Activated CD8-positive, alpha-beta memory T cell treated with anti-CD3 and anti-CD28 coated beads, Interleukin-2, amount 50 U/mL, for 24 hours (primary cell): ENCODE measurements around the gene HOXC11.

ENCODE experiments used
- DNase-seq: peaks from one replicate; pipeline ENCODE4 v3.0.0-alpha.2; 2020; ENCODE audit errors: extremely low read depth

Gene HOXC11

DNA sequence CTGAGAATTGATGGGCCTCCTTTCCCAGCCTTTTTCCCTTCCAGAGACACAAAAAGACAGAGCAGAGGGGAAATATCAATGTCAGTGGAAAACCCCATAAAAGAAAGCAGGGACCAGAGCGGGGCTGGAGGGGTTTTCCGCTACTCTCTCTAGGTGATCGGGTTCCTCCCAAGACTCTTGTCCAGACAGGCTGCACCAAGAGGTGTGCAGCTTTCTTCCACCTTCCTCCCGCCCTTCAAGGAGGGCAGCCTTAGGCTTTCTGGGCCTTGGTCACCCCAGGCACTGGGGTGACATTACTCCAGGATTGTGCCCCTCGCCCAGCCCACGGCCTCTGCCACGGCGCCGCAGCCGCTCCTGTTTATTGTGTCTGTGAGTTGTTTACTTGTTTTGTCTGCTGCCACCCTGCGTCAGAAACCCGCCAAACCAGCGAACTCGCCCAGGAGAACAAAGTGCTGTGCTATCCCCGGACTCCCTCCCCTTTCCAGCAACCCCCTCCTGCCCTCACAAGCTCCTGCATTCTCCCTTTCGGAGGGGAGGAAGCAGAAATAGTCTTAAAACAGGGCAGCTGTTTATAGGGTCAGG lies 48.6 kb downstream of the HOXC11 start:
- no peak for DNase-seq

DNA sequence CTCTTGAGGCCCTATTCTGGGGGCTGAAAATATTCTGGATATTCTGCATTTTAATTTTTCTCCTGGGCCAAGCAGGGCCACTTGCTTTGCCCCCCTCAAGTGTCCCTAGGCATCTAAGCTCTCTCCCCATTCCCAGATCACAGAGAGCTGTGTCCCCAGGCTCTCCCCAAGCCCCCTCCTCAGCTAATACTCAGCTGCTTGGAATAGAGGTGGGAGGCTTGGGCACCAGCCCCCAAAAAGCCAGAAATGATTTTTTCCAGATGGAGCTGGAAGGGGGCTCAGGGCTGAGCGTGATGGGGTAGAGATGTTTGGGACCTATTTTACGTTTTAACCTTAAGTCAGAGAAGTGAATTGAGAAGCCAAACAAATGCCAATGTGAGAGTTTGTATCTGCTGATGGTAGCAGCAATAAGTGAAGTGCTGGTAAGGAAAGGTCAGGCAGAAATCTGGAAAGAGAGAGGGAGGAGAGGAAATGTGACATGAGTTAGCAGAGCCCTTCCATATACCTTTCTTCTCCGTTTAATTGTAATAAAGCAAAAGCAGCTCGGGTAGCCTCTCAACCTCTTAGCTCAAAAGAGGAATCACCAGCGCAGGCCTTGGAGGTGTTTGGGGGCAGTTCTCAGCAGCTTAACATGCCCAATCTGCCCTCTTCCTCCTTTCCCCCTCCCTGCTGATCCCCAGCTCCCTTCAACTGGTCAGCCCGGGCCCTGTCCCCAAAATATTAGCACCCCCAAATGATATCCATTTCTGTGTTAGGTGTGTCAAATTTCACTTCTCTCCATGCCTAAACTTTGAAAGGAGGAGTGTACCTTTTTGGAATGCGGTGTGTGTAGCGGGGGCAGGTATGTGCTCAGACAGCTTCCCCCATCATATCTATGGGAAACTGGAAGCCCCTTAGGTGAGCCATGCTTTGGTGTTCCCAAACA lies 50.3 kb downstream of the HOXC11 start:
- DNase-seq, result no peak

DNA sequence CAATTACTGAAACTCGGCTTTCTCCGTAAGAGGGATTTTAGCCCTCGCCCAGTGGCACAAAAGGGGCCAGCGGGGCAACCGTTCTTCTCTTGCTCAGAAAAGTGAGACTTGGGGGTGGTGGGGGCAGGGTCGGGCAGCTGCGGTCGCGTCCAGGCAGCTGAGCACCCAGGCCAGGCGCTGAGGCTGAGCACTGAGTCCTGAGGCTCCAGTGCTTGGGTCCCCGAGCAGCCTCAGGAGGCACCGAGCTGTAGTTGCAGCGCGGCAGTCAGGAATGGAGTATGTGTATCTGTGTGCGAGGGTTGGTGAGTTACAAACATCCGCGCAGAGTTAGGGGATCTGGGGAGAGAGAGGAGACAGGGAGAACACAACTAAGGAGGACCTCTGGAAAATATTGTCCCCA lies 51.2 kb downstream of the HOXC11 start:
- DNase-seq, result no peak

DNA sequence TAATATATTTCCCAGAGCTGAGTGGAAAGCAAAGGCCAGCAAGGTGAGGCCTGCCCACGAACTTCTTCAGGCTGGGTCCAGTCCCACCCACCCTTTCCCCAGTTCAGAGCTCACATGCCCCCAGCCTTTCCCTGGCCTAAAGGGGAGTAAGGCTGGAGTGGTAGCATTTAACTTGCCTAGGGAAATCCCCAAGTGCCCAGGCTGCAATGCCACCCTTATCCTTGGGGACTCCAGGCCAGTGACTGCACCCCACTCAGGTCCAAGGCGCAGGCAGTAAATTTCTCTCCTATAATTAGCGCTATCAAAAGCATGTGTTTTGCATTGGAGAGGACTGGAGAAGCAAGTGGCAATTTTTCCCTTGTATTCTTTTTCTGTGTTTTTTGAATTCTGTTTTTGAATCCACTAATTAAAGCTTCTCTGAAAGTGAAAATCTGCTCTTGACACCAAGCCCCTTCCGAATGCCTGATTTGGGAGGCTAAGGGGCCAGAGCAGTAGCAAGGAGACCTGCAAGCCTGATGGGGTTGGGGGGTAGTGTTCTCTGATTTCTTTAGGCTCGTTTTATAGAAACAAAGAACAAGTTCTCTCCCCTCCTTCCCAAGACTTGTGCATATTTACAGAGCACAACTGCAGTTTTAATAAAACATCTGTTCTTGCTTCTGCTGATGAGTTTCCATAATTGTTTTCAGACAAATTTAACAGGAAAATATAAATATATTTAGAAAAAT lies 51.8 kb downstream of the HOXC11 start:
- DNase-seq, result no peak

DNA sequence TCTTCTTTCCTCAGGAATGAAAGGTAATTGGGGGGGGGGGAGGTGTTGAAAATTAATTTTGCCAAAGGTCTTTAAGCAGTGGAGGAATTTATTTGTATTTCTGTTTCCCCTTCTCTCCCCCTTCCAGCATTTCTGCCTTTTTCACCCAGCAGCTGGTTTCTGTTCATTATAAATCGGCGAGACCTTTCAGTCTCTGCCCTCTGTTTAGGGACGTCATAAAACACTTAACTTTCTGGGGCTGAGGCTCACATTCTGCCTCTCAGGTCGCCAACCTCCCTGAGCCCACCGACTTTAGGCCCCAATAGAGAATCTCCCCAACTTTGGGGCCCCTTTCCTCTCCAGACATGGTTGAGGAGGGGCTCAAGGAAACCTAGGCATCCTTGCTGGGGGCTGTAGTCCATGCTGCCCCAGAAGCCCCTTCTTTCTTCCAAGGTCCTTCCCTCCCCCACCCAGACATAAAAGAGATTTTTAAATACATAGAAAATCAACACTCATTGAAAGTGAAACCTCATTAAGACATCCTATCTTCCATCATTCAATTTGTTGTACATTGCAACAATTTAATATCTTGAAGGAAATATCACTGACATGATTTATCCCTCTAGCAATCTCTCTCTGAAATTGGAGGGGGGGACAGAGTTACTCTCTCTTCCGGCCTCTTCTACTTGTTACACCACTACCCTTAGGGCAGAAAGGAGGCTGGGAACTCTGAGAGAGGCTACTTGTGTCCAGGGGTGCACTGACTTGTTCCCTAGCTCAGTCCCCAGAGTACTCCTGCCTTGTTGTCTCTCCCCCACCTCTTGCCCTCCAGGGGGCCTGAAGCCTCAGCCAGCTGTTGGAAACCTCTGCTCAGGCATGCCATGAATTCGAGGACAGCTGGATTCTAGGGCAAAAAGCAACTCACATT lies 52.8 kb downstream of the HOXC11 start:
- DNase-seq, result no peak

DNA sequence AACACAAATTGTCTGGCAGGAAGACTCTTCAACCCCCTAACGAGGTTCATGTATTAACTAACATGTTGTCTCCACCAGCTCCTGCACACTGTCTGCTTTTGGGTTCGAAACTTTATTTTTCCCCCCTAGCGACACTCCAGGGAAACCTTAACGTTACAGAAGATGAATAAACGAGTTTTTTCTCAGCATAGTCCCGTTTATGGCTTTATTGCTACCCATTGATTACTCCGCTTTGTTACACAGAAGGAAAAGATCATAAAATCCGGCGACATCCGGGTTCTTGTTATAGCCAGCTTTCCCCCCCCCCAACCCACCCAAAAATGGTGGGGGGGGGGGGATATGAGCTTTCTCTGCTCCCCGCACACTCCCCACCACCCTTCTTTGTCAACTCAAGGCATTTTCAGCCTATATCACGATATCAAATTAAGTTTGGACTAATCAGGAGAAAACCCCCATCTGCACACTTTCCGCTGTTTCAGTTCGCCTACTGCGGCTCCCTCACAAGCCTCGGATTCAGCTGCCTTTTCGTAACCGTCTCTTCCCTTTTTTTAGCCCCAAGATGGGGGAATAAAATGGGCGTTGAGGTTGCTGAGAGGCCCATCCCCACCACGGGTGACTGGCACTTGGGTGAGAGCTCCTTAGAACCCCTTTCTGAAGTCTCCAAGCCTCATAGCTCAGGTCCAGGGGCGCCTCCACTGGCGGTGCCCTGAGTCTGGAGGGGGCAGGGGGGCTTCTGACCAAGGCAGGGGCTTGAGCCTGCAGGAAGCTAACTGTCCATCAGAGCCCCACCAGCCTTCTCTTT lies 53.9 kb downstream of the HOXC11 start:
- no peak for DNase-seq
